Measurements from ENCODE around the gene PRKACB. TPM values are rescaled to one million over a fixed set of nuclear protein-coding genes. Genes with fewer than 3 reads are reported as not detected.
"Not testable (repeated sequence)": the region's sequence is repeated elsewhere in the genome, so short reads cannot be mapped to it uniquely, and the experiment has no call there.

The PRKACB gene
- total RNA-seq, 1 donor from 2014 or later = 64.9 TPM

GRCh38 chr1:84223751-84224432, 79.8 kb downstream of the PRKACB start:
- Histone ChIP-seq H4K20me1 (ENCODE audit: insufficient read depth, low read length) (no peaks in the 10 kb centered on the region), H3K79me2 (ENCODE audit: insufficient read depth, low read length) (no peaks in the 10 kb centered on the region), H3K4me3 (ENCODE audit: insufficient read depth, low read depth, low read length) (no peak overlapping the region), H3K9ac (ENCODE audit: low read length) (no peak overlapping the region), H3K9me3 (ENCODE audit: insufficient read depth, low read depth, low read length) (no peaks in the 10 kb centered on the region), H3K27me3 (ENCODE audit: insufficient read depth, low read length) (no peaks in the 10 kb centered on the region), H3K4me2 (ENCODE audit: low read length) (no peak overlapping the region), H2AFZ (ENCODE audit: low read depth, low read length) (no peak overlapping the region), H3K27ac (ENCODE audit: low read depth, low read length) (no peak overlapping the region), H3K36me3 (ENCODE audit: insufficient read depth, low read length) (no peaks in the 10 kb centered on the region), H3K4me1 (ENCODE audit: insufficient read depth, low read length) (no peaks in the 10 kb centered on the region)
- Mint-ChIP-seq H3K4me3 (ENCODE audit: unreplicated experiment) (no peak overlapping the region), H3K36me3 (ENCODE audit: low read depth, unreplicated experiment) (peaks cover 25% of the 10 kb centered on the region), H3K27me3 (ENCODE audit: low read depth, unreplicated experiment) (no peaks in the 10 kb centered on the region), H3K27ac (ENCODE audit: unreplicated experiment) (no peak overlapping the region), H3K9me3 (ENCODE audit: unreplicated experiment) (peaks cover 21% of the 10 kb centered on the region), H3K4me1 (ENCODE audit: low read depth, unreplicated experiment) (no peaks in the 10 kb centered on the region)
- DNase-seq (ENCODE audit: low read depth) (no peak), FAIRE-seq (peak; percentile 59)
- no peak for TF ChIP-seq EZH2 (IDR thresholded peaks at IDR 0.05; ENCODE audit: insufficient read depth, low read length)
- no peak for TF ChIP-seq CTCF (IDR thresholded peaks at IDR 0.05; ENCODE audit: insufficient read depth, low read depth, low read length)

- Mint-ChIP-seq H3K4me1 (ENCODE audit: low read depth, unreplicated experiment) (no peaks in the 10 kb centered on the region), H3K4me3 (ENCODE audit: unreplicated experiment) (no peak overlapping the region), H3K36me3 (ENCODE audit: low read depth, unreplicated experiment) (peaks cover 19% of the 10 kb centered on the region), H3K27me3 (ENCODE audit: low read depth, unreplicated experiment) (no peaks in the 10 kb centered on the region), H3K9me3 (ENCODE audit: unreplicated experiment) (peaks cover 15% of the 10 kb centered on the region), H3K27ac (ENCODE audit: unreplicated experiment) (no peak overlapping the region)
- no peaks in the 10 kb centered on the region for H3K27me3 ChIP-seq (ENCODE audit: insufficient read depth, low read length)
- H3K79me2 ChIP-seq (ENCODE audit: insufficient read depth, low read length) = no peaks in the 10 kb centered on the region
- no peak for FAIRE-seq
- no peak overlapping the region for H3K9ac ChIP-seq (ENCODE audit: low read length)
- no peak overlapping the region for H2AFZ ChIP-seq (ENCODE audit: low read depth, low read length)
- no peaks in the 10 kb centered on the region for H4K20me1 ChIP-seq (ENCODE audit: insufficient read depth, low read length)
- no peak for DNase-seq (ENCODE audit: low read depth)
- H3K9me3 ChIP-seq (ENCODE audit: insufficient read depth, low read depth, low read length) = no peaks in the 10 kb centered on the region
- no peak overlapping the region for H3K27ac ChIP-seq (ENCODE audit: low read depth, low read length)
- no peak overlapping the region for H3K4me3 ChIP-seq (ENCODE audit: insufficient read depth, low read depth, low read length)
- H3K36me3 ChIP-seq (ENCODE audit: insufficient read depth, low read length) = no peaks in the 10 kb centered on the region
- H3K4me2 ChIP-seq (ENCODE audit: low read length) = no peak overlapping the region
- H3K4me1 ChIP-seq (ENCODE audit: insufficient read depth, low read length) = no peaks in the 10 kb centered on the region
- no peak for TF ChIP-seq CTCF (IDR thresholded peaks at IDR 0.05; ENCODE audit: insufficient read depth, low read depth, low read length)
- no peak for TF ChIP-seq EZH2 (IDR thresholded peaks at IDR 0.05; ENCODE audit: insufficient read depth, low read length)
Observed at GRCh38 chr1:84224905-84225304, 80.8 kb downstream of the PRKACB start.

GRCh38 chr1:84225646-84226045, 81.6 kb downstream of the PRKACB start:
- no peaks in the 10 kb centered on the region for H3K4me1 ChIP-seq (ENCODE audit: insufficient read depth, low read length)
- H3K4me2 ChIP-seq (ENCODE audit: low read length) = no peak overlapping the region
- Mint-ChIP-seq H3K27me3 (ENCODE audit: low read depth, unreplicated experiment) (no peaks in the 10 kb centered on the region), H3K4me3 (ENCODE audit: unreplicated experiment) (no peak overlapping the region), H3K4me1 (ENCODE audit: low read depth, unreplicated experiment) (no peaks in the 10 kb centered on the region), H3K36me3 (ENCODE audit: low read depth, unreplicated experiment) (peaks cover 12% of the 10 kb centered on the region), H3K9me3 (ENCODE audit: unreplicated experiment) (peaks cover 14% of the 10 kb centered on the region), H3K27ac (ENCODE audit: unreplicated experiment) (no peak overlapping the region)
- FAIRE-seq = no peak
- no peak overlapping the region for H2AFZ ChIP-seq (ENCODE audit: low read depth, low read length)
- H3K27me3 ChIP-seq (ENCODE audit: insufficient read depth, low read length) = no peaks in the 10 kb centered on the region
- no peaks in the 10 kb centered on the region for H3K9me3 ChIP-seq (ENCODE audit: insufficient read depth, low read depth, low read length)
- H3K36me3 ChIP-seq (ENCODE audit: insufficient read depth, low read length) = no peaks in the 10 kb centered on the region
- TF ChIP-seq EZH2 (IDR thresholded peaks at IDR 0.05; ENCODE audit: insufficient read depth, low read length) = no peak
- TF ChIP-seq CTCF (IDR thresholded peaks at IDR 0.05; ENCODE audit: insufficient read depth, low read depth, low read length) = no peak
- no peak for DNase-seq (ENCODE audit: low read depth)
- no peak overlapping the region for H3K4me3 ChIP-seq (ENCODE audit: insufficient read depth, low read depth, low read length)
- no peaks in the 10 kb centered on the region for H4K20me1 ChIP-seq (ENCODE audit: insufficient read depth, low read length)
- H3K9ac ChIP-seq (ENCODE audit: low read length) = no peak overlapping the region
- no peaks in the 10 kb centered on the region for H3K79me2 ChIP-seq (ENCODE audit: insufficient read depth, low read length)
- no peak overlapping the region for H3K27ac ChIP-seq (ENCODE audit: low read depth, low read length)

- not testable (repeated sequence) for H3K27ac ChIP-seq (ENCODE audit: low read depth, low read length); H3K27ac Mint-ChIP-seq (ENCODE audit: unreplicated experiment); H3K27me3 ChIP-seq (ENCODE audit: insufficient read depth, low read length); H3K27me3 Mint-ChIP-seq (ENCODE audit: low read depth, unreplicated experiment); H3K79me2 ChIP-seq (ENCODE audit: insufficient read depth, low read length); DNase-seq (ENCODE audit: low read depth); H3K9ac ChIP-seq (ENCODE audit: low read length); H3K9me3 ChIP-seq (ENCODE audit: insufficient read depth, low read depth, low read length); H3K4me3 ChIP-seq (ENCODE audit: insufficient read depth, low read depth, low read length); H4K20me1 ChIP-seq (ENCODE audit: insufficient read depth, low read length); FAIRE-seq; H3K4me3 Mint-ChIP-seq (ENCODE audit: unreplicated experiment); H3K4me1 Mint-ChIP-seq (ENCODE audit: low read depth, unreplicated experiment); H3K36me3 ChIP-seq (ENCODE audit: insufficient read depth, low read length); H3K4me2 ChIP-seq (ENCODE audit: low read length); H3K9me3 Mint-ChIP-seq (ENCODE audit: unreplicated experiment); H3K4me1 ChIP-seq (ENCODE audit: insufficient read depth, low read length); H2AFZ ChIP-seq (ENCODE audit: low read depth, low read length)
- peaks cover 16% of the 10 kb centered on the region for H3K36me3 Mint-ChIP-seq (ENCODE audit: low read depth, unreplicated experiment)
Observed at GRCh38 chr1:84232676-84233075, 88.6 kb downstream of the PRKACB start.
